HEK293 (cell line): Measurements from ENCODE around the gene MYOM3.

Source experiments
- CTCF ChIA-PET: fragments of 350-600 bp; formaldehyde crosslinking; extraction: SDS; loops from one replicate; lab custom pipeline; 2021; ENCODE audit warnings: antibody characterized with exemption; lab: Yijun Ruan, JAX
- POLR2A ChIA-PET: fragments of 300-600 bp; formaldehyde crosslinking; extraction: SDS; loops from one replicate; lab custom pipeline; 2020; ENCODE audit warnings: antibody characterized with exemption, inconsistent platforms; lab: Yijun Ruan, JAX
- H3K27ac ChIP-seq: fragments of 200-500 bp; sonication (Bioruptor generic); 2 replicates; pipeline ENCODE4 v1.5.1; 2014; ENCODE audit warnings: low read depth, low read length, control low read depth, inconsistent platforms; ENCODE audit errors: extremely low read depth
- H3K36me3 ChIP-seq, 2 experiments: fragments of 200-500 bp in 1 of 2; sonication (Bioruptor generic) in 1 of 2; 1 replicate in 1 of 2; 2 replicates in 1 of 2; pipeline ENCODE4 v1.5.1; 2014 to 2017; ENCODE audit warnings: inconsistent platforms in 2 of 2, low read length in 2 of 2; ENCODE audit not compliant: control insufficient read depth in 2 of 2, insufficient read depth in 1 of 2
- H3K4me1 ChIP-seq: fragments of 200-500 bp; sonication (Bioruptor generic); 2 replicates; pipeline ENCODE4 v1.5.1; 2014; ENCODE audit warnings: mild to moderate bottlenecking, low read length, inconsistent platforms; ENCODE audit not compliant: control insufficient read depth, insufficient read depth
- H3K4me3 ChIP-seq: 2 replicates; pipeline ENCODE4 v1.5.1; 2011; ENCODE audit warnings: low read depth, mild to moderate bottlenecking, control low read depth, low read length, moderate library complexity
- H3K9me3 ChIP-seq: fragments of 200-500 bp; sonication (Bioruptor generic); 2 replicates; pipeline ENCODE4 v1.5.1; 2014; ENCODE audit warnings: low read depth, low read length, inconsistent platforms; ENCODE audit not compliant: control insufficient read depth, insufficient read depth
- CTCF ChIP-seq: fragments of 450-650 bp; formaldehyde crosslinking; IDR thresholded peaks from 2 replicates; pipeline ENCODE4 v1.5.1; 2016; ENCODE audit warnings: missing biosample characterization, missing genetic modification characterization
- EGR2 ChIP-seq: fragments of 450-650 bp; formaldehyde crosslinking; IDR thresholded peaks from 2 replicates; pipeline ENCODE4 v1.5.1; 2016; ENCODE audit warnings: low read depth, missing biosample characterization, missing genetic modification characterization
- HIC1 ChIP-seq: fragments of 450-650 bp; formaldehyde crosslinking; IDR thresholded peaks from 2 replicates; pipeline ENCODE4 v1.5.1; 2016; ENCODE audit warnings: missing biosample characterization, missing genetic modification characterization
- SCRT1 ChIP-seq: fragments of 450-650 bp; formaldehyde crosslinking; IDR thresholded peaks from 2 replicates; pipeline ENCODE4 v1.5.1; 2016; ENCODE audit warnings: missing biosample characterization, missing genetic modification characterization, borderline replicate concordance
- YY1 ChIP-seq: fragments of 450-650 bp; formaldehyde crosslinking; IDR thresholded peaks from 2 replicates; pipeline ENCODE4 v1.5.1; 2018; ENCODE audit warnings: missing biosample characterization, missing genetic modification characterization
- ZBTB17 ChIP-seq: fragments of 450-650 bp; formaldehyde crosslinking; IDR thresholded peaks from 2 replicates; pipeline ENCODE4 v1.5.1; 2016; ENCODE audit warnings: missing biosample characterization, missing genetic modification characterization
- ZFHX2 ChIP-seq: fragments of 450-650 bp; formaldehyde crosslinking; conservative IDR thresholded peaks from 2 replicates; pipeline ENCODE4 v1.5.1; 2016; ENCODE audit warnings: missing biosample characterization, missing genetic modification characterization
- ZFP69B ChIP-seq: fragments of 450-650 bp; formaldehyde crosslinking; IDR thresholded peaks from 2 replicates; pipeline ENCODE4 v1.5.1; 2016; ENCODE audit warnings: missing biosample characterization, missing genetic modification characterization
- ZIC2 ChIP-seq: fragments of 450-650 bp; formaldehyde crosslinking; IDR thresholded peaks from 2 replicates; pipeline ENCODE4 v1.5.1; 2016; ENCODE audit warnings: missing biosample characterization, missing genetic modification characterization
- ZNF10 ChIP-seq: fragments of 450-650 bp; formaldehyde crosslinking; IDR thresholded peaks from 2 replicates; pipeline ENCODE4 v1.5.1; 2017; ENCODE audit warnings: missing biosample characterization, missing genetic modification characterization
- ZNF112 ChIP-seq: fragments of 450-650 bp; formaldehyde crosslinking; IDR thresholded peaks from 2 replicates; pipeline ENCODE4 v1.5.0; 2017; ENCODE audit warnings: missing biosample characterization, missing genetic modification characterization
- ZNF138 ChIP-seq: fragments of 450-650 bp; formaldehyde crosslinking; IDR thresholded peaks from 2 replicates; pipeline ENCODE4 v1.5.1; 2016; ENCODE audit warnings: missing biosample characterization, missing genetic modification characterization, borderline replicate concordance
- ZNF350 ChIP-seq: fragments of 450-650 bp; formaldehyde crosslinking; IDR thresholded peaks from 2 replicates; pipeline ENCODE4 v1.5.0; 2017; ENCODE audit warnings: missing biosample characterization, mild to moderate bottlenecking, missing genetic modification characterization
- ZNF366 ChIP-seq: fragments of 450-650 bp; formaldehyde crosslinking; conservative IDR thresholded peaks from 2 replicates; pipeline ENCODE4 v1.5.1; 2016; ENCODE audit warnings: missing biosample characterization, missing genetic modification characterization
- ZNF488 ChIP-seq: fragments of 450-650 bp; formaldehyde crosslinking; IDR thresholded peaks from 2 replicates; pipeline ENCODE4 v1.5.1; 2016; ENCODE audit warnings: missing biosample characterization, missing genetic modification characterization
- ZNF514 ChIP-seq: fragments of 450-650 bp; formaldehyde crosslinking; IDR thresholded peaks from 2 replicates; pipeline ENCODE4 v1.5.1; 2016; ENCODE audit warnings: missing biosample characterization, missing genetic modification characterization
- ZNF596 ChIP-seq: fragments of 450-650 bp; IDR thresholded peaks from 2 replicates; pipeline ENCODE4 v1.5.0; 2018; ENCODE audit warnings: missing biosample characterization, mild to moderate bottlenecking, missing genetic modification characterization, moderate library complexity
- ZNF664 ChIP-seq: fragments of 450-650 bp; formaldehyde crosslinking; IDR thresholded peaks from 2 replicates; pipeline ENCODE4 v1.5.1; 2016; ENCODE audit warnings: missing biosample characterization, missing genetic modification characterization
- ZNF768 ChIP-seq: fragments of 450-650 bp; formaldehyde crosslinking; IDR thresholded peaks from 2 replicates; pipeline ENCODE4 v1.5.1; 2018; ENCODE audit warnings: missing biosample characterization, mild to moderate bottlenecking, missing genetic modification characterization
- ZNF785 ChIP-seq: fragments of 450-650 bp; formaldehyde crosslinking; IDR thresholded peaks from 2 replicates; pipeline ENCODE4 v1.5.1; 2016; ENCODE audit warnings: missing biosample characterization, missing genetic modification characterization

Gene MYOM3

GRCh38 chr1:24098943-24099638 lies 12.8 kb downstream of the MYOM3 start:
- Histone ChIP-seq H3K36me3 (no peaks in the 10 kb centered on the region), H3K4me3 (no peak overlapping the region), H3K4me1 (no peaks in the 10 kb centered on the region), H3K9me3 (no peaks in the 10 kb centered on the region), H3K27ac (no peak overlapping the region)
- TF ChIP-seq SCRT1 (tag by site-specific recombination), result no peak
- TF ChIP-seq ZIC2, result peak; percentile 72; the same call in 1 of the 2 replicates
- POLR2A ChIA-PET, result interaction anchor here (0.5 kb wide), 1 partner anchor 321 kb away, joined by 3 read pairs; the partner anchor contains the start of gene PITHD1
- CTCF ChIA-PET, result no interaction called here

- CTCF ChIA-PET, result interaction anchor here (0.6 kb wide), 1 partner anchor 56 kb away, joined by 3 read pairs; no protein-coding TSS in a partner anchor
- Histone ChIP-seq H3K36me3 (no peaks in the 10 kb centered on the region), H3K9me3 (no peaks in the 10 kb centered on the region), H3K27ac (no peak overlapping the region), H3K4me1 (no peaks in the 10 kb centered on the region), H3K4me3 (no peak overlapping the region)
- TF ChIP-seq ZNF768 (tag by site-specific recombination) (peak; percentile 71), YY1 (no peak)
- POLR2A ChIA-PET, result no interaction called here
Observed at GRCh38 chr1:24098102-24098501, 13.8 kb downstream of the MYOM3 start.

GRCh38 chr1:24097663-24098062 lies 14.3 kb downstream of the MYOM3 start:
- Histone ChIP-seq H3K4me3 (no peak overlapping the region), H3K4me1 (no peaks in the 10 kb centered on the region), H3K9me3 (no peaks in the 10 kb centered on the region), H3K36me3 (no peaks in the 10 kb centered on the region), H3K27ac (no peak overlapping the region)
- TF ChIP-seq ZFHX2, result 0 out of 2 replicates have a peak, but pooled peaks have one; percentile 28
- TF ChIP-seq EGR2 (tag by site-specific recombination), result no peak
- ChIA-PET POLR2A (no interaction called here), CTCF (no interaction called here)

GRCh38 chr1:24096739-24097103 lies 15.2 kb downstream of the MYOM3 start:
- Histone ChIP-seq H3K4me1 (no peaks in the 10 kb centered on the region), H3K9me3 (no peaks in the 10 kb centered on the region), H3K27ac (no peak overlapping the region), H3K4me3 (no peak overlapping the region)
- CTCF ChIA-PET, result no interaction called here
- TF ChIP-seq ZNF664 (tag by site-specific recombination), result peak; percentile 87
- TF ChIP-seq ZFP69B (tag by site-specific recombination), result no peak
- no peak for TF ChIP-seq ZNF10 (tag by site-specific recombination)
- TF ChIP-seq HIC1 (tag by site-specific recombination), result 0 out of 2 replicates have a peak, but pooled peaks have one; percentile 26
- no peak for TF ChIP-seq ZNF366 (tag by site-specific recombination)
- TF ChIP-seq, all 188 proteins: peak for 2
- H3K36me3 ChIP-seq, result no peaks in the 10 kb centered on the region
- POLR2A ChIA-PET, result no interaction called here

GRCh38 chr1:24096009-24096738 lies 15.8 kb downstream of the MYOM3 start:
- ChIA-PET CTCF (no interaction called here), POLR2A (no interaction called here)
- no peaks in the 10 kb centered on the region for H3K4me1 ChIP-seq
- no peaks in the 10 kb centered on the region for H3K9me3 ChIP-seq
- no peak overlapping the region for H3K27ac ChIP-seq
- H3K4me3 ChIP-seq, result no peak overlapping the region
- no peaks in the 10 kb centered on the region for H3K36me3 ChIP-seq
- TF ChIP-seq ZNF112 (tag by site-specific recombination) (no peak), ZBTB17 (tag by site-specific recombination) (no peak), CTCF (tag by site-specific recombination) (no peak), ZNF785 (no peak), ZNF138 (tag by site-specific recombination) (no peak), ZNF350 (no peak), ZNF514 (tag by site-specific recombination) (no peak), ZNF488 (tag by site-specific recombination) (no peak), ZNF596 (tag by site-specific recombination) (no peak)
